Eye (tissue), 1 donor: ENCODE measurements around the gene ART3.

ENCODE experiments used
- DNase-seq: peaks from one replicate; pipeline ENCODE4 v3.0.0-alpha.2; 2015

Gene ART3

DNA sequence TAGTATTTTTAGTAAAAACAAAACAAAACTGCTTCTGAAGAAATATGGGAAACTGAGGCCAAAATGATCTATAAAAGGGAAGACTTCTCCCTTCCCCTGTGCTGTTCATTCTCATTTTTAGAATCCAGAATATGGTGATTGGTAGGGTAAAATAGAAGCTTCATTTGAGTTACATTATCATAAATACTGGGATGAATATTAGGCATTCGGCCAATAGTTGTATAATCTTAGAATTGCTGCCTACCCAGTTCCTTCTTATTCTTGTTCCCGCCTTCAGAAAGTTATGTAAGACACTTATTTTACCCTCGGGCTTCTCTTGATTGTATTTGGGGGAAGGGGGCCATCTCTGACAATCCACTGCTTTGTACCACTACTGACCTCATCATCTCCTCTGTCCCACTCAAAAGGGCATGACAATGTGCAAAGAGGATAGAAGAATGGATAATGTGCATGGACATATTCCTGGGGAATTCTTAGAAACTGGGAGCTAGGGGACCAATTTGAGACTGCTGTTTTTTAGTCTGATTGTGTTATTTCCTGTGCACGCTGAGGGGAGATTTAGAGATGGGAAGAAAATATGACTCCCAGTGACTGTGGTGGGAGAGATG lies 588 bp downstream of the ART3 start:
- no peak for DNase-seq

DNA sequence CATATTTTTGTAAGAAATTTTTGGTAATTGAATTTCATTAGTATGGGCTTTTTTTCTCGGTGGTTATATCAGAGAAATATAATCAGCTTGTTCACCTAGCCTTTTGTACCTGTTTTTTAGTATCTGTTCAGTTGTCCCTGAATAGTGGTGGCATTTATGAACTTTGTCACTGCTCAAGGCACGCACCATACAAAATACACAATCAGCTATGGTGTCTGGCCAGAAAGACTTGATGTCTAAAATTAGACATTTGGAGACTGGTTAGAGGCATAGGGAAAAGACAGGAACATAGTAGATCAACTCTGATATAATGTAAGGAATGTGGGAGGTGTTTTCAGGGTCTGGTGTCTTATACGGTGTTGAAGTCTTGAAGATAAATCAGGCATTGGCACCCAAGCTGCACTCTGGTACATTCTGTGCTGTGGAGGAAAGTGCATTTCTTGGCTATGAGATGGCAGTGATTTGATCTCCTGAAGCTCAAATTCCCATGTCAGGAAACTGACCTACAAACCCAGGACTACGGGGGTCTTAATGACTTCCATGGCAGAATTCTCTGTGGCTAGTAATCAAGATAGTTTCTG lies 3.6 kb downstream of the ART3 start:
- no peak for DNase-seq

DNA sequence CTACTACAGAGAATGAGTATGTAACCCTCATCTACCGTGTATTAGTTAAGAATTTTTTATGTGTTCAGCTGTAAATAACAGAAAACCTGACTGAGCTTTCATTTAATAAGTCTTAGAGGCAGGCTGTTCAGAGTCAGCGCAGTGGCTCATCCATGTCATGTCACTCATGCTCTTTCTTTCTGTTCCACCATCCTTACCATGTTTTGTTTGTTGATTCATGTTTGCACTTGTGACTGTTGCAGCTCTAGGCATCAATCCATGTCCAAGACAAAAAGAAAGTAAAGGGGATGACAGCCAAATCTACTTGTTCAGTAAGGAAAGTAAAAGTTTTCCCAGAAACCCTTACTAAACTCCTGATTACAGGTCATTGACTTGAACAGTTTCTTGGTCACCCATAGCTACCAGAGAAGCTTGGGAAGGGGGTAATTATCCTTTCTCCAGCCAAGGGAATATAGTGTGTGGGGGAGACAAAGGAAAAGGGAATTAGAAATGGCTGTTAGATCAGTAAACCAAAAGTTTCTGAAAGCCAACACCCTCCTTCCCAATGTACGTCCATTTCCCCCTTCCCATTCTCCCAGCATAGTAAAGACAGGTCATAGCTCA lies 9.0 kb downstream of the ART3 start:
- no peak for DNase-seq

DNA sequence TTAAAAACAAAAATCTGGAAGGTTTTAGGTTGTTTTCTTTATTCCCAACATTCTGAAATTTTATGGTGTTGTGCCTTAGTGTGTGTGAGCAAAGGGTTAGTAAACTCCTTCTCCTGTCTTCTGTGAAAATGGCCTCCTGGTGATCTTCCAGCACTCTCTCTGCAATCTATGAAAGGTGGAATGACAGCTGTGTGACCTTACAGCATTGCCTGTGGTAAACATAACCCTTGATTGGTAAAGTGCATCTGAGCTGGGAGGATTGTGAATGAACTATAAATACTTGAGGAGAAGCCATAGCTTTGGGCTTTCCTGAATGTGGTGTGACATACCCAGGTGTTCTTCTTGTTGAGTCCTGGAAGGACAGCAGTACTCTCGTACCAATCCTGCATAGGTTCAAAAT lies 10.0 kb downstream of the ART3 start:
- no peak for DNase-seq

DNA sequence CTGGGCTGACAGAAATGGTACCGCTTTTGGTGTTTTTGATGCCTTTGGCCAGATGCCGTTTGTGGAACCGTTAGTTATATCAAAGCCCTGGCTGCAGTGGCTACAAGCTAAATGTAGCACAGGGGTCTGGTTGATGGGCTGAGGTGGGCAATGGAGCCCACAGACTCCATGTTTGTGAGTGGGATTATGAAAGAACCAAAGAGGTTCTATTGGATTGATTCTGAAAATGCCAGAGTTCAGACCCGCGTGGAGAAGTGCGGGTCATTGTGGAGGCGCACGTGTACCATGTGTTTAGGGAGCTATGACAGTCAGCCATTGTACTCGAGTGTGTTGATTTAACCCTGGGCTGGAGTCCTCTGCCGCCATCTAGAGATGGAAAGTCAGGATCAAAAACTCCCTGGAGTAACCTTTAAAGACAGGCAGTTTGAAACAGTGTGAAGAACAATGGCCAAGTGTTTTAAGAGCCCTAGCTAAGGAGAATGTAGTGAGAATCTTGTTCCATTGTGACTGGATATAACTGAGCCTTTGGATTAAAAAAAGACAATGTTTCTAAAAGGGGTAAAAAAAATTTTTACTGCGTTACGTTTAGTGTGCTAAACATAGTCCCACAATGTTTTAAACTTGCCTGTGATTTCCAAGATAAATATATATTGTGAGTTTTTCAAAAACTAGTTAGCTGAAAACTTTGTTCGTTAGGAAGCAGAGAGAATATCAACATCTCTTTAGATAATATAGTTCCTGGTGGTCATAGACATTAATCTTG lies 12.7 kb downstream of the ART3 start:
- peak; percentile 75 for DNase-seq

DNA sequence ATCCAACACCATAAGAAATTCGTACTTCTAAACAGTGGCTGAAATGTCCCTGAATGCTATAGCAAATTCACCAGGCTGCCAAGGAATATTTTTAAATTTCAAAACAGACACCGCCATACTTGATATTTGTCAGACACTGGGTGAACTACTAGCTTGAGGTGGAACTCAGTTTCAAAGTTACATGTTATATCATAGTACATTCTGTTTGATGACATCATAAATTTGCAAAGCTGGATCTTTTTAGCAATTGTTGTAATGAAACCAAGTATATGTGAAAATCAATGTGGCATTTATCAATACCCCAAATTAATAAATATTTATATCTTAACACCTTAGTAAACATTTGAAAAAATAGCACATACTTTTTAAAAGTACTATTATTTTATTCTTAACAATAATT lies 14.2 kb downstream of the ART3 start:
- DNase-seq = no peak

DNA sequence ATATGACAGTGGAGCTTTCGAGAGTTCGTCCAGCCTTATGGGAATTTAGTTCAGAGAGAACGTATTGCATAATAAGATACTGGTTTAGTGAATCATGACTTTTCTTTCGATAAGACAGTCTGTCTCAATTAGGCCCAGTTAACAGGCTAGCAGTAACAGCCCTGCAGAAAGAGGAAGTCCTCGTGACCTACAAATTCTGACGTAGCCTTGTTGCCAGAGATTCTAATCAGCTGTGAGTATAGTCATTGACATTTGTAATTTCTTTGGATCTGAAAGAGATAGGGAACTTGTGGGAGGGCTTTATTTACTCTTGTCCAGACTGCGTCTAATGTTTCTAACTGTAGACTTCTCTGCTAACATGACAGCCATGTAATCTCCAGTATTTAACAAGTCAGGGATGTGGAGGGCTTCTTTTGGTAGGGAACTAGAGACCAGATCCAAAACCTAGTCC lies 15.8 kb downstream of the ART3 start:
- no peak for DNase-seq

DNA sequence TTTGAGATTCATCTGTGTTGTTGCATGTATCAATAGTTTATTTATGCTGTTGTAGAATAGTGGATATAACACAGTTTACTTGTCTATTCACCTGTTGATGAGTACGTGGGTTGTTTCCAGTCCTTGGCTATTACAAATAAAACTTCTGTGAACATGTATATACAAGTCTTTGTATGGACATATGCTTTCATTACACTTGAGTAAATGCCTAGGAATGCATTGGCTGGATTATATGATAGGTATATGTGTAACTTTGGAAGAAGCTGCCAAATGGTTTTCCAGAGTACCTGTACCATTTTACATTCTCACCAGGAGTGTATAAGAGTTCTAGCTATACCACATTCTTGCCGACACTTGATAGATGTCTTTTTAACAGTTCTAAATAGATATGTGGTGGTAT lies 16.5 kb downstream of the ART3 start:
- no peak for DNase-seq

DNA sequence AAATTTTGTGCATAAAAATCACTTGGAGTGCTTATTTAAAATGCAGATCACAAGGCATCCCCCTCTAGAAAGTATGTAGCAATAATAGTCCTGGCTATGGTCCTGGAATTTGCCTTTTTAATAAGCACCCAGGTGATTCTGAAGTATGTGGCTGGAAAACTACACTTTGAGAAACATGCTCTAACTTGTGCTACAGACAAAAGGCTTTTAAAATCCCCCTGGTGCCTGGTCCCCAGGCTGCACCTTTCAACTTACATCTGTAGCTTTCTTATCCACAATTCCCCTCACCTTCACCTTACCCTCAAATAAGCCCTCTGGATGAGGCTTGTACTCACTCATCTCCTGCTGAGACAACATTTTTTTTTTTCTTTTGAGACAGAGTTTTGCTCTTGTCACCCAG lies 21.1 kb downstream of the ART3 start:
- no peak for DNase-seq

DNA sequence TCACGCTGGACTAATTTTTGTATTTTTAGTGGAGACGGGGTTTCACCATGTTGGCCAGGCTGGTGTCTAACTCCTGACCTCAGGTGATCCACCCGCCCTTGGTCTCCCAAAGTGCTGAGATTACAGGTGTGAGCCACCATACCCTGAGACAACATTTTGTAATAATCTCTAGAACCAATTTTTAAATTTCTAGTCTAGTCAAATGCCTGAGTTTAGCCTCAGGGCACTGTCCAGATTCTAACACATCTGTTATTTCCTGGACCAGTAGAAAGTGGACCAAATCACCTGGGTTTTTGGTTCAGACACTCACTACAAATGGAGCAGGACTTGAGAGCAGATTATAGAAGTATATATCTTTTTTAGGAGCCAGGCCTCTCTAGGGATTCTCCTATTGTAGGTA lies 21.6 kb downstream of the ART3 start:
- no peak for DNase-seq

DNA sequence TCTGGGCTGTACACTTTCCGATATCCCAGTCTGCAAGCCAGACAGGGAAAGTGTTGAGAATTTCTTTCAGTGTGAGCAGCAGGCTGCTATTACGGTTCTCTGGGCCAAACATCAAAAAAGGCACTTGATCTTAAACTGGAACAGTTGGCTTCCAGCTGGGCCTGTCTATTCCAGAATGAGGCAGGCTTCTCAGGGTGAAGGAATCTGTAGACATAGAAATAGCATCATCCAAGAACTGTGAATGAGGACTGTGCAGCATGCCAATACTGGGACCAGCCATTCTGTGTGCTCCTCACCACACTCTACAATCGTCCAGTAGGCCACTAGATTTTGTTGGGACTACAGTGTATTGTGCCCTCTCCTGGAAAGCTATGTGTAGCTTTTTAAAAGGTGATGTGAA lies 31.1 kb downstream of the ART3 start:
- peak; percentile 12 for DNase-seq

DNA sequence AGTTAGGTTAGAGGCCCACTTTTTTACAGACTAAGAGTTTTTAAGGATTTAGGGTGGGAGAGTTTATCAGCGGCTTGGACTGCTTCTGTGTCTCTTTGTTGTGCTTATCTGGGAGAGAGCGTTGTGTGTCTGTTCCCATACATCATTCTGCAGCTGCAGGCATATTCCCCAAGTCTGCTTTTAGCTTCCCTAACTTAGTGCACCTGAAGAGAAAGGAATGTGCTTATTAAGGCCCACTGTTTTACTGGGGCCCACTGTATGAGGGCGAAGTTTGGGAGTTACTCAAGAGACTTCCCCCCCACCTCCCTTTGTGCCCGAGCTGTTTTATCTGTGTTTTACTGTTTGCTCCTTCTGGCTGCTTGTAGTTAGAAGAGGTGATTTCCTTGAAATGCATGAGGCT lies 31.9 kb downstream of the ART3 start:
- no peak for DNase-seq

DNA sequence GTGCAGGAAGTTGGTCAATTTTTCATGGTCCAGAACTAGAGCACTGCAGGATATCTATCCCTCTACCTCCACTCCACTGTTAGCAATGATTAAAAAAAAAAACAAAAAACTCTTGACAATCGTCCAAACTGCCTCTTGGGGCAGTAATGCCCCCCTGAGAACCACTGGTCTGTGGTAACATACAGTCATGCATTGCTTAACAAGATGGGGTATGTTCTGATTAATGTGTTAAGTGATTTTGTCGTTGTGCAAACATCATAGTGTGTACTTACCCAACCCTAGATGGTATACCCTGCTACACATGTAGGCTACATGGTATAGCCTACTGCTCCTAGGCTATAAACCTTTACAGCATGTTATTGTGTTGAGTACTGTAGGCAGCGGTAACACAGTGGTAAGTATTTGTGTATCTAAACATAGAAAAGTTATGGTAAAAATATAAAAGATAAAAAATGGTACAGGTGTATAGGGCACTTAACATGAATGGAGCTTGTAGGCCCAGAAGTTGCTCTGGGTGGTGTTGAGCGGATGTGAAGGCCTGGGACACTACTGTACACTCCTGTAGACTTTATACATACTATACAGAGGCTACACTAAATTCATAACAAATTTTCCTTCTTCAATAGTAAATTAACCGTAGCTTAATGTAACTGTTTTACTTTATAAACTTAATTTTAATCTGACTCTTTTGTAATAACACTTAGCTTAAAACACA lies 34.1 kb downstream of the ART3 start:
- DNase-seq = no peak

DNA sequence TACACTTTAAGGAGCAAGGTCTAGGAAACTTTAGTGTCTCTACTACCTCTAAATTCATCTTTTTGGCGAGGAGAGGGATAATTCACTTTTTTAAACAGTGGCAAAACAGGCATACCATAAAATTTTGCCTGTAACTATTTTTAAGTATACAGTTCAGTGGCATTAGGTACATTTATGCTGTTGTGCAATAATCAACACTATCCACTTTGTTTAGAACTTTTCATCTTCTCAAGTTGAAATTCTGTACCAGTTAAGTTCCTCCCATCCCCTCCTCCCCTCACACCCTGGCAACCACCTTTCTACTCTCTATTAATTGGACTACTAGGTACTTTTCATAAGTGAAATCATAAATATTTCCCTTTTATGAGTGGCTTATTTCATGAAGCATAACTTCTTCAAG lies 42.3 kb downstream of the ART3 start:
- DNase-seq = no peak

DNA sequence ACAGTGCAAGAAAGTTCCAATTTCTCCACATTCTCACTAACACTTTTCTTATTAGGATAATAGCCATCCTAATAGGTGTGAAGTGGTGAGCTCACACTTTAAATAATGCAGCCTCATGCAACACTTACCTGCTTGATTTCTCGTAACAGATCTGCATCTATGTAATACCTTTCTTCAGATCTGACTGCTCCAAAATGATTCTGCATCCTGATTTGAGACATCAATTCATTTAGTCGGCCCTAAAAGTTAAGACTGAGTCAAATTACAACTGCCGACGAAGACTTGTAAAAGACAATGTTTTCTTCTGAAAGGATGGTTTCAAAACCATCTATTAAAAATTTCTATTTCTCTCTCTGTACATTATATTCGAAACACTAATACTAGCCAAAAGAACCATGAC lies 43.0 kb downstream of the ART3 start:
- no peak for DNase-seq

DNA sequence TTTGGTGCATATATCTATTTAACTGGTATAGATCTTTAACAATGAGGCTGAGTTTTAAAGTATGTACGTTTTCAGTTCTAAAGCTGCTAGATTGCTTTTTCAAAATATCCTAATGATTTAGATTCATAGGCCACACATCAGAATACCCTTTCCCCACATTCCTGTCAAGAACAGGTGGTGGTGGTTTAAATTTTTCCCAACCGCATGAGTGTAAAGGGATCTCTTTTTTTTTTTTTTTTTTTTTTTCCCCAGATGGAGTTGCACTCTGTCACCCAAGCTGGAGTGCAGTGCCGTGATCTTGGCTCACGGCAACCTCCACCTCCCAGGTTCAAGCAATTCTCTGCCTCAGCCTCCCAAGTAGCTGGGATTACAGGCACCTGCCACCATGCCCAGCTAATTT lies 45.7 kb downstream of the ART3 start:
- no peak for DNase-seq

DNA sequence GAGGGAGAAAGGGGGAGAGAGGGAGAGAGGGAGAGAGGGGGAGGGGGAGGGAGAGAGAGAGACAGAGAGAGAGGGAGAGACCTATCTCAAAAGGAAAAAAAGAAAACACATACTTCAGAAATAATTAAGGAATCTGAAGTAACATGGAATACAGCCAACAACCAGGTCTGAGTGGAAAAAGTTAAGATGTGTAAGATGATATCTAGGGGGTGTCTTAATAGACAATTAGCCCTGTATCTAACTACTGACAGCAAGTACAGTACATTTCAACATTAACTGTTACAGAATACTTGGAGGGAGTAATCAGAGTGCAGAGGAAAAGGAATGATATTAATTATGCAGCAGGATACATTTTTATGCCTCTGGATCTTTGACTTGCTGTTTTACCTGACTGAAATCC lies 51.3 kb downstream of the ART3 start:
- DNase-seq = no peak

DNA sequence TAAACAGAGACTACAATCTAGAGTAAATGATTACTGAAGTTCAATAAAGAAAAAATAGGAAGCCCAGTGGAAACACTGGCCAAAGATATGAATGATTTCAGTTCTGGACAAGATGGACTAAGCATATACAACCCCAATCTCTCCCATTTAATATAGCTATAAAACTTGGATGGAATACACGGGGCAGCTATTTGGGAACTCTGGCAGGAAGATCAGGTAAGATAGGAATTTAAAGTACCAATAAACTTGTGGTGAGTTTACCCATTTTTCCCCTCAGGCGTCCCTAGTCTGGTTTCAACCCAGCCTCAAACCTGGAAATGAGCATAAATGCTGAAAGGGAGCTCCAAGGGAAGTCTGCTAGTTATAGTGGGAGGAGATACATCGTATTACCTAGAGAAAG lies 53.2 kb downstream of the ART3 start:
- no peak for DNase-seq

DNA sequence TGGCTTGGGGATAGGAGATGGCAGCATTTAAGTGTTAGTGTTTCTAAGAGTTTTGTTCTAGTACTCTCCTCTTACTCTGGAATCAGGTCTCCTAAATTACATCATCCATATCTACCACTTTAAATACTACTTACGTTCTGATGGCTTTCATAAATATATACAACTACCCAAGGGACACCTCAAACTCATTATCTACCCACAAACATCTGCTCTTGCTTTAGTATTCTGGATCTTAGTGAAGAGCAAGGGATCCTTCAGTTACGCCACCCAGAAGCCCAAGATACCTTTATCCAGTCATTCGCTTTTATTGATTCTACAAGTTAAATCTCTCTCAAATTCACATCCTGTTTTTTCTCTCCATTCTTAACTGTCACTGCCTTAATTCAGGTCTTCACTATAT lies 66.7 kb downstream of the ART3 start:
- DNase-seq = no peak

DNA sequence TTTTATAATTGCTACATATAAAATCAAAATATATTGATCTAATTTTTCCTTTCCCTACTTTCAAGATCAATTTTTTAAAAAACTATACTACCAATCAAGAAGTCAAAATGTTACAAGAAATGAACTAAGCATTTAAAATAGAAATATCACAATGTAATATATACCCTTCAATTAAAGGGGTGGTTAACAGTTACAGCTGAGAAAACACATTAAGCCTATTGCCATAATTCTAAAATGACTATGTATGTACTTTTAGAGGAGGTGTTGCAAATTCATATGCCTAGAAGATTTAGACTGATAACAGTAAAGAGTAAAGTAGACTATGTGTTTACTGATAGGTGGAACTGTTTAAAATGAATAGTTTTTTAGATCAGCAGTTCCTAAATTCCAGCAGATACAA lies 70.0 kb downstream of the ART3 start:
- no peak for DNase-seq

DNA sequence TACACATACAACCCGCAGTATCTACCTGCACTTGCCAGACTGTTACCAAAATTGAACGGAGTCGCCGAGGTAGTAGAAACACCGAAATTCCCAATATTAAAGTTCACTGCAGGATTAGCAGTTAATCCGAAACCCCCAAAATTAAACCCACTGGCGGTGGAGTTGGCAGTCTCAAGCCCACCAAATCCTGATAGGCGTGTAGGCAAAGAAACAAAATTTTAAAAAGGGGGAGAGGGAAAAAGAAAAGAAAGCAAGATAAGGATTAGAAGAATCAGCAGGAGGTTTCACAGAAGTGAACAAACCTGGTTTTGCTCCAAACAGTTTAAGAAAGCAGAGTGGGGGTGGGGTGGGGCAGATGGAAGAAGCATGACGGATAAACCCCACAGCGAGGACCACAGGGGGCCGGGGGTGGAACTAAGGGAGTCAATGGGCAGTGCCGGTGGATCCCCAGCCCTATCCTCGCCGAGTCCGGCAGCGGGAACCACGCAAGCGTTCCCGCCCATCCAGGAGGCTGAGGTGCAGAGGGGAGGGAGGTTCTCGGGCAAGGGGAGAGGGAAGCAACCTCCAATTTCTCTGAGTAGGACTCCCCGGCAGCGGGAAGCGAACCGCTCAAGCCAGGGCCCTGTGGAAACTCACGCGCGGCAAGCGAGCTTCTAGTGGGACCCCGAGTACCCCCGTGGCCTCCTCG lies 73.1 kb downstream of the ART3 start:
- DNase-seq = peak; percentile 80

DNA sequence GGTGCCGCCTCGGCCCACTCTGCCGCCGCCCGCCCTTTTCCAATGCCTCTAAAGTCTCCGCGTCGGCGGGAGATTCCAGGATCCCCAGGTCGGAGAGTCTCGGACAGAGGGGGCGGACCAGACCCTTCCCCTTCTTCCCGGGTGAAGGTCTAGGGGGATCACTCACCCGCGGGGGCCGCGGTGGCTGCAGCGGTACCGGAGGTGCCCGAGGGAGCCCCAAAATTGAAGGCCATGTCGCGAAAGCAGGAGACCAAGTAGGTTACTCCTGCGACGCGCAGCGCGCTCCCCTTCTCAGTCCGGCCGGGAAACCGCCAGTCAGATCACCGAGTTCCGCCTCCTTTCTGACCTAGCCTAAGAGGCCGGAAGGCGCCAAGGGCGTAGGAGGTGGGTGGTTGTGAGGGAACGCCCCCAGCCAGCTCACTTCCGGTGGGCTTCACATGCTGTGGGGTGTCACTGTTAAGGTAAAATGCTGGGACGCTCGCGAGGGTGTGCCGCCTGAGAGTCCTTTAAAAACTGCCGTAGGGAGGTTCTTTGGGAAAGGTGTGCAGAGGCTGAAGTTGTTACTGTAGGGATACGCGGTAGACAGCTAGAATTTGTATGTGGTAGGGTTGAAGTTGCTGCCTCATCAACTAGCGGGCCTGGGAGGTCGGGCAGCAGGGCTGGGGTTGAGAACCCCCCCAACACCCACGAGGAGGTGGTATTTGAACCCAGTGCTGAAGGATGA lies 73.8 kb downstream of the ART3 start, which contains the start of gene NUP54:
TSS of gene NUP54 (minus strand) at position 256 of the 724 bp plus-strand sequence. CDS start at position 233, 23 bp downstream.
- peak; percentile 98 for DNase-seq
